Panc1 (cell line): ENCODE data around the gene C6orf132. TPM values are rescaled to one million over a fixed set of nuclear protein-coding genes. Genes with fewer than 3 reads are reported as not detected.

Source experiments
- ATAC-seq: fragments of 200-7000 bp; cut with Tn5 transposase; 2 replicates; pipeline ENCODE4 v1.9.1; 2020; ENCODE audit warnings: mild to moderate bottlenecking, moderate library complexity
- BruUV-seq: library from RNA; stranded (reverse); fragments of 400-500 nt; replicated peaks from 2 replicates; lab custom pipeline; 2021; lab: Mats Ljungman, UMichigan
- CTCF ChIA-PET: fragments of 300-600 bp; sonication (Branson Sonifier 250); formaldehyde crosslinking; loops from one replicate; lab custom pipeline; 2022; ENCODE audit warnings: antibody characterized with exemption; lab: Charles Lee
- POLR2A ChIA-PET: fragments of 300-600 bp; sonication (Branson Sonifier 250); formaldehyde crosslinking; loops from one replicate; lab custom pipeline; 2022; ENCODE audit warnings: antibody characterized with exemption; lab: Charles Lee
- DNase-seq: peaks from one replicate; pipeline ENCODE4 v3.0.0-alpha.2; 2010; ENCODE audit warnings: low read depth, low spot score
- H3K27ac ChIP-seq: 2 replicates; pipeline ENCODE4 v1.5.1; 2011; ENCODE audit warnings: mild to moderate bottlenecking, low read length, inconsistent platforms
- H3K27me3 ChIP-seq: fragments of 200-500 bp; sonication (Bioruptor generic); 2 replicates; pipeline ENCODE4 v1.6.0; 2014; ENCODE audit warnings: low read length, inconsistent platforms; ENCODE audit not compliant: control insufficient read depth, insufficient read depth
- H3K36me3 ChIP-seq: fragments of 200-500 bp; sonication (Bioruptor generic); 2 replicates; pipeline ENCODE4 v1.5.1; 2014; ENCODE audit warnings: inconsistent platforms, mild to moderate bottlenecking, low read length, moderate library complexity; ENCODE audit not compliant: control insufficient read depth, insufficient read depth
- H3K4me1 ChIP-seq: 2 replicates; pipeline ENCODE4 v1.5.1; 2011; ENCODE audit warnings: inconsistent platforms, mild to moderate bottlenecking, low read length, moderate library complexity; ENCODE audit not compliant: control insufficient read depth, insufficient read depth
- H3K4me3 ChIP-seq, 2 experiments: 2 replicates each; pipeline ENCODE4 v1.5.1; 2011 to 2012; ENCODE audit warnings: low read depth in 2 of 2, low read length in 2 of 2, mild to moderate bottlenecking in 2 of 2, inconsistent platforms in 1 of 2, moderate library complexity in 1 of 2
- H3K9me3 ChIP-seq: fragments of 200-500 bp; sonication (Bioruptor generic); 2 replicates; pipeline ENCODE4 v1.5.1; 2014; ENCODE audit warnings: low read depth, mild to moderate bottlenecking, inconsistent platforms, low read length, moderate library complexity; ENCODE audit not compliant: control insufficient read depth, insufficient read depth
- CTCF ChIP-seq: fragments of 450-650 bp; IDR thresholded peaks from 2 replicates; pipeline ENCODE4 v1.5.1; 2017; ENCODE audit warnings: mild to moderate bottlenecking
- POLR2AphosphoS5 ChIP-seq: IDR thresholded peaks from 2 replicates; pipeline ENCODE4 v1.6.1; 2012; ENCODE audit warnings: mild to moderate bottlenecking, low read depth, low read length, moderate library complexity
- REST ChIP-seq, 2 experiments: IDR thresholded peaks; 2 replicates each; pipeline ENCODE4 v1.6.1; 2011 to 2012; ENCODE audit warnings: low read depth in 2 of 2, control low read depth in 1 of 2, low read length in 1 of 2, mild to moderate bottlenecking in 1 of 2, moderate library complexity in 1 of 2; ENCODE audit not compliant: insufficient read depth in 1 of 2
- SIN3A ChIP-seq: IDR thresholded peaks from 2 replicates; pipeline ENCODE4 v1.6.1; 2012; ENCODE audit warnings: low read depth, mild to moderate bottlenecking, low read length, moderate library complexity, borderline replicate concordance; ENCODE audit not compliant: insufficient read depth
- TCF7L2 ChIP-seq: IDR thresholded peaks from 2 replicates; pipeline ENCODE4 v1.6.1; 2011; ENCODE audit warnings: mild to moderate bottlenecking, low read depth, low read length, inconsistent platforms
- in situ Hi-C: cut with HindIII; loops from 2 replicates; pipeline ENCODE4 v1.10.0; 2016; ENCODE audit warnings: low sequenced_read_pairs, low pct_unique_long_range_greater_than_20kb
- intact Hi-C: fragments of 100-400 bp; cut with micrococcal nuclease; formaldehyde crosslinking; loops from one replicate; pipeline ENCODE4 v1.10.0; 2022; ENCODE audit not compliant: unreplicated experiment
- total RNA-seq: library from RNA; stranded (reverse); gene quantifications from one replicate; pipeline ENCODE4 v1.2.1, GENCODE V29; 2021; ENCODE audit not compliant: unreplicated experiment

Gene C6orf132
- total RNA-seq, 1 experiment from 2014 or later, result 12.9 TPM

- POLR2A ChIA-PET, result no interaction called here
- intact Hi-C loops (no loop called here), in situ Hi-C loops (no loop called here)
- ATAC-seq (no peak; the same call in 1 of the 2 replicates), DNase-seq (no peak)
- CTCF ChIA-PET, result interaction anchor here (0.6 kb wide), 1 partner anchor 24 kb away, joined by 3 read pairs; no protein-coding TSS in a partner anchor
- Histone ChIP-seq H3K4me1 (peaks cover 8% of the 10 kb centered on the region), H3K36me3 (no peaks in the 10 kb centered on the region; the same call in 1 of the 2 replicates), H3K9me3 (no peaks in the 10 kb centered on the region), H3K4me3 (no peak overlapping the region), H3K27ac (no peak overlapping the region), H3K27me3 (no peaks in the 10 kb centered on the region)
- no TSS peak for BruUV-seq
- no peak for TF ChIP-seq SIN3A
- no peak for TF ChIP-seq TCF7L2
- no peak for TF ChIP-seq POLR2AphosphoS5
- TF ChIP-seq CTCF, result no peak
- no peak for TF ChIP-seq REST (IDR thresholded peaks at IDR 0.05; ENCODE audit: insufficient read depth in 1 of 2, low read depth in 2 of 2, low read length in 1 of 2)
Observed at GRCh38 chr6:42147138-42147562, 4.7 kb upstream of the C6orf132 start.

- peak overlapping the region; percentile 58 to 77 for H3K4me3 ChIP-seq
Observed at GRCh38 chr6:42141603-42142117, 760 bp downstream of the C6orf132 start.

More at GRCh38 chr6:42141603-42142117, 760 bp downstream of the C6orf132 start:
- POLR2A ChIA-PET, result no interaction called here
- Histone ChIP-seq H3K27ac (peak overlapping the region; percentile 94), H3K27me3 (no peaks in the 10 kb centered on the region), H3K4me1 (peaks cover 57% of the 10 kb centered on the region), H3K36me3 (no peaks in the 10 kb centered on the region; the same call in 1 of the 2 replicates), H3K9me3 (no peaks in the 10 kb centered on the region)
- no TSS peak for BruUV-seq
- in situ Hi-C loops, result no loop called here
- DNase-seq (no peak), ATAC-seq (0 out of 2 replicates have a peak, but pooled peaks have one; percentile 13)
- CTCF ChIA-PET, result no interaction called here
- intact Hi-C loops, result no loop called here
- no peak; the same call in 1 of the 2 replicates for TF ChIP-seq TCF7L2
- TF ChIP-seq POLR2AphosphoS5, result no peak
- no peak for TF ChIP-seq REST (IDR thresholded peaks at IDR 0.05; ENCODE audit: insufficient read depth in 1 of 2, low read depth in 2 of 2, low read length in 1 of 2)
- TF ChIP-seq CTCF, result no peak
- no peak for TF ChIP-seq SIN3A
